ENCODE measurements around the gene MNAT1. TPM values are rescaled to one million over a fixed set of nuclear protein-coding genes. Genes with fewer than 3 reads are reported as not detected.

Gene MNAT1
- total RNA-seq, 1 donor from 2014 or later: 31.8 TPM

Other genes with a start within 250 kb of the MNAT1 start
- gene C14orf39, start 248.7 kb upstream of the MNAT1 start, total RNA-seq: 0.10 TPM
- not detected for gene SIX6, start 225.6 kb upstream of the MNAT1 start, total RNA-seq
- gene SIX1, start 85.3 kb upstream of the MNAT1 start, total RNA-seq: 2.6 TPM
- 1.9 TPM for gene SIX4, start 10.4 kb upstream of the MNAT1 start, total RNA-seq
- 16.3 TPM for gene TRMT5, start 246.3 kb downstream of the MNAT1 start, total RNA-seq
- gene SLC38A6, start 246.5 kb downstream of the MNAT1 start, total RNA-seq: 20.1 TPM

All from mesenteric fat pad (tissue), 1 donor.